Measurements from ENCODE around the gene TCF4.

The TCF4 gene

DNA sequence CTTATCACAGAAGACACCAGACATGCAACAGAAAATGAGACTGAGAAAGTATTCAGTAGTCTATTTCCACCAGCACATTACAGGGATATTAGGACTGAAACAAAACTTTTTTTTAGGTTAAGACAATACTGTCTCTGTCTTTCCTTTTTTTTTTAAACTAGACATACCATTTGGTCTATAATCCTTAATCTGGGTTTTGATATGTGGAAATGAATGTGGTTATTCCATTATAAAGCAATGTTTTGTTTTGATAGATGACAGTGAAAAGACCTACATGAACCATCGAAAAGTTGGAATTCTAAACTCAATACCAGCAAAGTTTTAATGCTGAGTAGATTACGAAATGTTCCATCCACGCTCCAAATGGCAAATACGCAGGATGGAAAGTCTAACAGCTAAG is 123.4 kb downstream of the TCF4 start:
- POLR2A ChIA-PET: no interaction called here
- H3K4me1 ChIP-seq (ENCODE audit: control insufficient read depth, insufficient read depth, low read length): no peaks in the 10 kb centered on the region

DNA sequence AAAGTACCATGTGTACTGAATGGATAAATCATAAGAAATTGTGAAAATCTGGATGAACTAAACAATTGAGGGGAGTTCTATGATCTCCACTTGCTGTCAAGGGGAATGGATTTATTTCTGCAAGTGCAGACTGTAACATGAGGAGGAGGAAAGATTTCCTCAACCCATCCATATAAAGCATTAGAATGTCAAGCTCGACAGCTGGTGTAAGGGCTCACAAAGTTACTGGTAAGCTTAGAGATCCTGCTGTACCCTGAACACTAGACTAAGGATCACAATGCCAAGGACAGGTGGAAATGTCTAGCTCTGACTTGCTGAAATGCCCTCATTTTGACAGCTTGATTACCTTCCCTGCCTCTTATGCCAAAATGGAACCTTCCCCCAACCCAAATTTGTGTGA is 125.3 kb downstream of the TCF4 start:
- Histone ChIP-seq H3K27ac (ENCODE audit: extremely low read depth, low read depth, low read length) (no peak overlapping the region), H3K36me3 (ENCODE audit: control insufficient read depth in 2 of 2, insufficient read depth in 1 of 2, low read length in 2 of 2) (no peaks in the 10 kb centered on the region; a peak in 1 of 3 replicates), H3K4me3 (ENCODE audit: low read depth, low read length) (no peak overlapping the region), H3K4me1 (ENCODE audit: control insufficient read depth, insufficient read depth, low read length) (no peaks in the 10 kb centered on the region), H3K9me3 (ENCODE audit: control insufficient read depth, insufficient read depth, low read depth, low read length) (no peaks in the 10 kb centered on the region)
- ChIA-PET POLR2A (no interaction called here), CTCF (no interaction called here)
- TF ChIP-seq ZNF658 (tag by site-specific recombination; IDR thresholded peaks at IDR 0.05) (no peak), ZNF112 (tag by site-specific recombination; IDR thresholded peaks at IDR 0.05) (no peak), GLIS1 (tag by site-specific recombination; IDR thresholded peaks at IDR 0.05) (no peak), KLF10 (tag by site-specific recombination; IDR thresholded peaks at IDR 0.05) (no peak), ZNF596 (tag by site-specific recombination; IDR thresholded peaks at IDR 0.05) (no peak), ZNF19 (tag by site-specific recombination; IDR thresholded peaks at IDR 0.05; ENCODE audit: low read depth) (no peak), ZNF16 (tag by site-specific recombination; IDR thresholded peaks at IDR 0.05; ENCODE audit: low read depth) (no peak), ZNF626 (tag by site-specific recombination; IDR thresholded peaks at IDR 0.05) (no peak), ZNF274 (IDR thresholded peaks at IDR 0.05; ENCODE audit: low read length) (no peak), ZNF274 (tag by site-specific recombination; IDR thresholded peaks at IDR 0.05; ENCODE audit: borderline replicate concordance) (no peak), ZNF394 (tag by site-specific recombination; IDR thresholded peaks at IDR 0.05; ENCODE audit: borderline replicate concordance) (no peak)

More for the DNA sequence above, 123.4 kb downstream of the TCF4 start:
- Histone ChIP-seq H3K27ac (ENCODE audit: extremely low read depth, low read depth, low read length) (no peak overlapping the region), H3K9me3 (ENCODE audit: control insufficient read depth, insufficient read depth, low read depth, low read length) (no peaks in the 10 kb centered on the region), H3K4me3 (ENCODE audit: low read depth, low read length) (no peak overlapping the region), H3K36me3 (ENCODE audit: control insufficient read depth in 2 of 2, insufficient read depth in 1 of 2, low read length in 2 of 2) (no peaks in the 10 kb centered on the region; a peak in 1 of 3 replicates)
- CTCF ChIA-PET: no interaction called here
- TF ChIP-seq ZEB2 (tag by site-specific recombination; IDR thresholded peaks at IDR 0.05) (no peak), ZNF529 (tag by site-specific recombination; IDR thresholded peaks at IDR 0.05; ENCODE audit: insufficient replicate concordance) (no peak), ZNF157 (tag by site-specific recombination; IDR thresholded peaks at IDR 0.05) (no peak), ZNF664 (tag by site-specific recombination; IDR thresholded peaks at IDR 0.05) (no peak), ZFP69B (tag by site-specific recombination; IDR thresholded peaks at IDR 0.05) (no peak), KLF9 (tag by site-specific recombination; IDR thresholded peaks at IDR 0.05; ENCODE audit: low read depth) (no peak)
- TF ChIP-seq, protein P1, sequence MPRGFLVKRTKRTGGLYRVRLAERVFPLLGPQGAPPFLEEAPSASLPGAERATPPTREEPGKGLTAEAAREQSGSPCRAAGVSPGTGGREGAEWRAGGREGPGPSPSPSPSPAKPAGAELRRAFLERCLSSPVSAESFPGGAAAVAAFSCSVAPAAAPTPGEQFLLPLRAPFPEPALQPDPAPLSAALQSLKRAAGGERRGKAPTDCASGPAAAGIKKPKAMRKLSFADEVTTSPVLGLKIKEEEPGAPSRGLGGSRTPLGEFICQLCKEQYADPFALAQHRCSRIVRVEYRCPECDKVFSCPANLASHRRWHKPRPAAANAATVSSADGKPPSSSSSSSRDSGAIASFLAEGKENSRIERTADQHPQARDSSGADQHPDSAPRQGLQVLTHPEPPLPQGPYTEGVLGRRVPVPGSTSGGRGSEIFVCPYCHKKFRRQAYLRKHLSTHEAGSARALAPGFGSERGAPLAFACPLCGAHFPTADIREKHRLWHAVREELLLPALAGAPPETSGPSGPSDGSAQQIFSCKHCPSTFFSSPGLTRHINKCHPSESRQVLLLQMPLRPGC (tag by site-specific recombination; IDR thresholded peaks at IDR 0.05): no peak

DNA sequence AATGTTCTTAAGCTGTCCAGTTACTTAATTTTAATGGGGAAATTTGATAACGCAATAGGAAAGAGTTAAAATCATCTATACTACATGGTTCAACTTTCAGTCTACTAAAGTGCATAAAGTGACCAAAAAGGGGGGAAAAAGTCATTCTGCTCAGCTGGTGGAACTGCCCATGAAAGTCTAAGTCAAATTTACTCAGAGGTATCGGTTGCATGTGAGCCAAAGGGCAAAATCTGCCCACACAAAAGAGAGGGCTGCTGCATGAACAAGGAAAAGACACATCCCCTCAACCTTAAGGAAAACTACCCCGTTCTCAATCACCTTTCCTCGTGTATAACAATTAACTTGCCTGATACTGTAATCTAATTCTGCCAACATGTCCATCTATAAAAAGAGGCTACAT is 126.1 kb downstream of the TCF4 start:
- no peak overlapping the region for H3K4me3 ChIP-seq (ENCODE audit: low read depth, low read length)
- H3K4me1 ChIP-seq (ENCODE audit: control insufficient read depth, insufficient read depth, low read length): no peaks in the 10 kb centered on the region
- ChIA-PET POLR2A (no interaction called here), CTCF (no interaction called here)
- no peak overlapping the region for H3K27ac ChIP-seq (ENCODE audit: extremely low read depth, low read depth, low read length)
- H3K9me3 ChIP-seq (ENCODE audit: control insufficient read depth, insufficient read depth, low read depth, low read length): no peaks in the 10 kb centered on the region
- no peak for TF ChIP-seq ZNF341 (tag by site-specific recombination; IDR thresholded peaks at IDR 0.05; ENCODE audit: low read depth)
- no peak for TF ChIP-seq YY1 (tag by site-specific recombination; IDR thresholded peaks at IDR 0.05)
- no peak for TF ChIP-seq ZNF366 (tag by site-specific recombination; conservative IDR thresholded peaks at IDR 0.05)
- TF ChIP-seq, protein P2, sequence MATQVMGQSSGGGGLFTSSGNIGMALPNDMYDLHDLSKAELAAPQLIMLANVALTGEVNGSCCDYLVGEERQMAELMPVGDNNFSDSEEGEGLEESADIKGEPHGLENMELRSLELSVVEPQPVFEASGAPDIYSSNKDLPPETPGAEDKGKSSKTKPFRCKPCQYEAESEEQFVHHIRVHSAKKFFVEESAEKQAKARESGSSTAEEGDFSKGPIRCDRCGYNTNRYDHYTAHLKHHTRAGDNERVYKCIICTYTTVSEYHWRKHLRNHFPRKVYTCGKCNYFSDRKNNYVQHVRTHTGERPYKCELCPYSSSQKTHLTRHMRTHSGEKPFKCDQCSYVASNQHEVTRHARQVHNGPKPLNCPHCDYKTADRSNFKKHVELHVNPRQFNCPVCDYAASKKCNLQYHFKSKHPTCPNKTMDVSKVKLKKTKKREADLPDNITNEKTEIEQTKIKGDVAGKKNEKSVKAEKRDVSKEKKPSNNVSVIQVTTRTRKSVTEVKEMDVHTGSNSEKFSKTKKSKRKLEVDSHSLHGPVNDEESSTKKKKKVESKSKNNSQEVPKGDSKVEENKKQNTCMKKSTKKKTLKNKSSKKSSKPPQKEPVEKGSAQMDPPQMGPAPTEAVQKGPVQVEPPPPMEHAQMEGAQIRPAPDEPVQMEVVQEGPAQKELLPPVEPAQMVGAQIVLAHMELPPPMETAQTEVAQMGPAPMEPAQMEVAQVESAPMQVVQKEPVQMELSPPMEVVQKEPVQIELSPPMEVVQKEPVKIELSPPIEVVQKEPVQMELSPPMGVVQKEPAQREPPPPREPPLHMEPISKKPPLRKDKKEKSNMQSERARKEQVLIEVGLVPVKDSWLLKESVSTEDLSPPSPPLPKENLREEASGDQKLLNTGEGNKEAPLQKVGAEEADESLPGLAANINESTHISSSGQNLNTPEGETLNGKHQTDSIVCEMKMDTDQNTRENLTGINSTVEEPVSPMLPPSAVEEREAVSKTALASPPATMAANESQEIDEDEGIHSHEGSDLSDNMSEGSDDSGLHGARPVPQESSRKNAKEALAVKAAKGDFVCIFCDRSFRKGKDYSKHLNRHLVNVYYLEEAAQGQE (tag by site-specific recombination; IDR thresholded peaks at IDR 0.05): no peak
- TF ChIP-seq ZNF2 (tag by site-specific recombination; IDR thresholded peaks at IDR 0.05): no peak
- no peak for TF ChIP-seq ZNF510 (tag by site-specific recombination; IDR thresholded peaks at IDR 0.05; ENCODE audit: insufficient replicate concordance)
- TF ChIP-seq, protein P3, sequence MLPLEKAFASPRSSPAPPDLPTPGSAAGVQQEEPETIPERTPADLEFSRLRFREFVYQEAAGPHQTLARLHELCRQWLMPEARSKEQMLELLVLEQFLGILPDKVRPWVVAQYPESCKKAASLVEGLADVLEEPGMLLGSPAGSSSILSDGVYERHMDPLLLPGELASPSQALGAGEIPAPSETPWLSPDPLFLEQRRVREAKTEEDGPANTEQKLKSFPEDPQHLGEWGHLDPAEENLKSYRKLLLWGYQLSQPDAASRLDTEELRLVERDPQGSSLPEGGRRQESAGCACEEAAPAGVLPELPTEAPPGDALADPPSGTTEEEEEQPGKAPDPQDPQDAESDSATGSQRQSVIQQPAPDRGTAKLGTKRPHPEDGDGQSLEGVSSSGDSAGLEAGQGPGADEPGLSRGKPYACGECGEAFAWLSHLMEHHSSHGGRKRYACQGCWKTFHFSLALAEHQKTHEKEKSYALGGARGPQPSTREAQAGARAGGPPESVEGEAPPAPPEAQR (tag by site-specific recombination; IDR thresholded peaks at IDR 0.05): no peak
- no peak for TF ChIP-seq ZFP3 (tag by site-specific recombination; IDR thresholded peaks at IDR 0.05; ENCODE audit: low read depth)
- H3K36me3 ChIP-seq (ENCODE audit: control insufficient read depth in 2 of 2, insufficient read depth in 1 of 2, low read length in 2 of 2): no peaks in the 10 kb centered on the region; a peak in 1 of 3 replicates
